HTR-8/SVneo (cell line): ENCODE results near the gene TNNC2.
"Not testable (repeated sequence)": the region's sequence is repeated elsewhere in the genome, so short reads cannot be mapped to it uniquely, and the experiment has no call there.

Source experiments
- DNase-seq: peaks from one replicate; pipeline ENCODE4 v3.0.0; 2011; ENCODE audit warnings: low spot score, mixed read lengths; ENCODE audit not compliant: insufficient read length
- FAIRE-seq: peaks from 2 replicates; lab custom pipeline; 2011; peaks lifted over from hg19 to GRCh38; lab: Jason Lieb, UNC

Gene TNNC2

DNA sequence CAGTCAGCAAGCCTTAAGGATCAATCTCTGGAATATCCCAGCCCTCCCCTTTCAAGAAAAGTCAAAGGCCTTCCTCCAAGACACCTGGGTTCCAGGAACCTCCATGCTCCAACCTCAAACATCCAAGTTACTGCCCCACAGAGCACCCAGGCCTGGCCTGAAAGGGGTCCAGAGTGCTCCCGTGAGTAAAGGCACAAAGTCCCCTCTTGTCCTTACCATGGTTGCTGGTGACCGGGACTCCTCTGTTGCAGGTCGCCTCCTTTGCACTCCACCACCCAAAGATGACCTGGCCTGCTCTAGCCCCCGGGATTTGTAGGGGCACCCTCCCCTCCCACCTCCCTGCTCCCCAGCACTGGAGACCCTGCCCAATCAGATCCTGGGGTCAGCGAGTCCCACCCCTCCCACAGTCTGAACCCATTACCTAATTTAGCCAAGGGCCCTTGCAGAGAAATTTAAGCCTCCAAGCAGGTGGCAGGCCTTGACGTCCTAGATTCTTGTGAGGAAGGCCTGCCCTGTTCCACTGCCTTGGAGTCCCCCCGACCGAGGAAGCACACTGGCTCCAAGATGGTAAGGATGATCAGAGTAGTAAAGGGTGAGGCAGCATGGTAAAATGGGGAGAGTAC is at the start of gene TNNC2:
Gene TNNC2 (minus strand): TSS at position 283 of the 623 bp plus-strand sequence. CDS start 64 bp downstream, at position 219.
- FAIRE-seq (no peak), DNase-seq (no peak)

DNA sequence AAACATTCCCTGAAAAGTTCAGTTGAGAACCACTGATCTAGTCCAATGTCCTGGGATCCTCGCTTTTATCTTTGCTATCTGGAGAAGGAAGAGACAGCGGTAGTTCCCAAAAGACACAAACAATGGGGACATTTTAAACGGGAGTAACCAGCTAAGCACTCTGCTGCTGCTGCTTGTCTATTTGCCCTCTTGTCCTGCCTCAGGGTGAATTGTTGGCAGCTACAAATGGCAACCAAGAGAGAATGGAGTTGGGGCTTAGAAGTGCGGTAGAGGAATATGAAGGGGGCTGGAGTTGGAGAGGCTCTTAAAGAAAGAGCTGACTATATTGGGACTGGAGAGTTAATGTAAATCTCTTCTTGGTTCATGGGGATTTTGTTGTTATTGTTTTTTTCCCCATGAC is 47.5 kb upstream of the TNNC2 start:
- DNase-seq (no peak), FAIRE-seq (no peak)

DNA sequence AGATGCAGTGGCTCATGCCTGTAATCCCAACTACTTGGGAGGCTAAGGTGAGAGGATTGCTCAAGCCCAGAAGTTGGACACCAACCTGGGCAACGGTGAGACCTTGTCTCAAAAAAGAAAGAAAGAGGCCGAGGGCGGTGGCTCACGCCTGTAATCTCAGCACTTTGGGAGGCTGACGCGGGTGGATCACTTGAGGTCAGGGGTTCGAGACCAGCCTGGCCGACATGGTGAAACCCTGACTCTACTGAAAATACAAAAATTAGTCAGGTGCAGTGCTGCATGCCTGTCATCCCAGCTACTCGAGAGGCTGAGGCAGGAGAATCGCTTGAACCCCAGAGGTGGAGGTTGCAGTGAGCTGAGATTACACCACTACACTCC is 47.0 kb upstream of the TNNC2 start:
- not testable (repeated sequence) for DNase-seq, FAIRE-seq

DNA sequence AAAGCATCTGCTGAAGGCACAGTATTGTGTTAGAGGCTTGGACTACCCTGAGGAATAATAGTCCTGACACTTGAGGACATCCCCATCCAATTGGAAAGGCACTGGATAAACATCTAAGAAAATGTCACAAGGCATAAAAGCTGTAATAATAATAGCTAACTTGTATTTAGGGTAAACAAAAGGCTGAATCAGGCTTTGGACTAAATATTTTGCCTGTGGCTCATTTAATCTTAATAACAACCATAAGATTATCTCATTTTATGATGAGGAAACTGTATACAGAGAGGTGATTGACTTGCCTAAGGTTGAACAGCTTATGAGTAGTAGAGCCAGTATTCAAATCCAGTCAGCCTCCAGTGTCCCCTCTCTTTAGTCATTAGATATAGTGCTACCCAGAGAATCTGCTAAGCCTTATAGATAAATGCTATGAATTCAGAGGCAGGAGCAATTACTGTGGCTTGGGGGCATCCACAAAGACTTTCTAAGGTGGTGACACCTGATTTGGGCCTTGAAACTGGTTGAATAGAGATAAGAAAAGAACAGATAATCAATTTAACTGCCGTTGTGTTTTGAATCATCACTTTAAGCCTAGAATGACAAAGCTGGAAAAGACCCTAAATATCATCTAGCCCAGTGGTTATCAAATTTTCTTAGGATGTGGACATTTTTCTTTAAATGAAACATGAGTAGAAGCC is 46.4 kb upstream of the TNNC2 start:
- DNase-seq (no peak), FAIRE-seq (no peak)

DNA sequence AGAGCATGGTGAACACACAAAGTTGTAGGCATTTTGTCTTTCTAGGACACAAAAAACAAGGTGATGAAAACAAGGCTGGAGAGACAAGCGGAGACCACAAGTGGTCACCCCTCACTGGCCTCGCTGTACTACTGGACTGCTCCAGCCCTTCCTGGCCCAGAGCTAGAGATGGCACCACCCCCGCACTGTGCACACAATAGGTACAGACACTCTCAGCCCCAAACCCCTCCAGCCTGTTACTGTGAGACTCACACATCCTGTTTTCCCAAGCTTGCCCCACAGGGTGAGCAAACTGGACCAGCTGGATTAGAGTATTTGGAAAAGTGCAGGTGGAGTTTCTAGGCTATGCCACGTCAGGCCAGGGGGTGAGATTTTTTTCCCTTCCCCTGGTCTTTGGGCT is 45.5 kb upstream of the TNNC2 start:
- FAIRE-seq, result peak; percentile 51

DNA sequence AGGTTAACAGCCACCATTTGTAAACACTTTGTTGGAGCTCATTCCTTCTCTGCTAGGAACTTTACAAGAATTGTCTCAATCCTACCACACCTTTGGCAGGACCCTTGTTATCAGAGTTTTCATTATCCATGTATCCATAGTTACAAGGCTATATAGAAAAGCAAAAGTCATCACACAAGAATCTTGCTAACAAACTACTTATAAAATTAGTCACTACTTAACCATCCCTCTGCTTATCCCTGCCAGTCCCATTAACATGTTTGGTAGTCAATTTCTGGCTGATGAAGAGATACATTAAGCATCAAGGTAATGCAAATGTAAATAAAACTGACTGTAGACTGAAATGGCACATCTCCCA is 40.7 kb upstream of the TNNC2 start:
- FAIRE-seq (peak; percentile 36), DNase-seq (no peak)

More for the DNA sequence above, 45.5 kb upstream of the TNNC2 start:
- DNase-seq, result no peak

DNA sequence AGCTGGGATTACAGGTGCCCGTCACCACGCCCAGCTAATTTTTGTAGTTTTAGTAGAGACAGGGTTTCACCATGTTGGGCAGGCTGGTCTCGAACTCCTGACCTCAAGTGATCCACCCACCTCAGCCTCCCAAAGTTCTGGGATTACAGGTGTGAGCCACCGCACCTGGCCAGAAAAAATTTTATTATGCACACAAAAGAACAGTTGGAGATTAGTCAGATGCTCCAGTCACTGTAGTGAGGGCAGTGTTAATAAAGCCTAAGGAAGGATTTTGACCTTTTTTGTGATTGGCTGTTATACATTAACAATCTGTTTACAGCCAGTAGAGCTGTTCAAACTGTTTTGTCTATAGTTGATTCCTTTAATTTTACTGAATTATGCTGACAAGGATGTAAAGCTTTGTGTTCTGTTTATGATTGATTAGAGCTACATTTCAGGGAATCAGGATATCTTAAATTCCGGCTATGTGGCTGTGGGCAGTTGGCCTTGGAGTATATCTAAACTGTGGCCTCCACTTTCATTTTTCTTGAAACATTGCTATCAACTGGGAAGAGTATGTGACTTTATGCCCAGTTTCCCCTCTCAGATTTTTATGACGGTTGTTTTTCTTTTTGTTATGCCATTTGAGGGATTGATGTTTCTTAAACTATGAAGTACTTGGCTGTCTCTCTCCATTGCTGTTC is 40.2 kb upstream of the TNNC2 start:
- DNase-seq (no peak), FAIRE-seq (peak; percentile 69)

DNA sequence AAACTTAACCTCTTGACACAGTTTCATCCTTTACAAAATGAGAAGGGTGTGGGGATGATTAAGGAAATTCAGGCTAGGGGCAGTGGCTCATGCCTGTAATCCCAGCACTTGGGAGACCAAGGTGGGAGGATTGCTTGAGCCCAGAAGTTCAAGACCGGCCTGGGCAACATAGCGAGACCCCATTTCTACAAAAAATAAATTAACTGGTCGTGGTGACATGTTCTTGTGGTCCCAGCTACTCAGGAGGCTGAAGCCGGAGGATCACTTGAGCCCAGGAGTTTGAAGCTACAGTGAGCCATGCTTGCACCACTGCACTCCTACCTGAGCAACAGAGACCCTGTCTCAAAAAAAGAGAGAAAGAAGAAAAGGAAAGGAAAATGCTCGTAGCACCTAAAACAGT is 39.3 kb upstream of the TNNC2 start:
- no peak for DNase-seq
- FAIRE-seq, result no peak

DNA sequence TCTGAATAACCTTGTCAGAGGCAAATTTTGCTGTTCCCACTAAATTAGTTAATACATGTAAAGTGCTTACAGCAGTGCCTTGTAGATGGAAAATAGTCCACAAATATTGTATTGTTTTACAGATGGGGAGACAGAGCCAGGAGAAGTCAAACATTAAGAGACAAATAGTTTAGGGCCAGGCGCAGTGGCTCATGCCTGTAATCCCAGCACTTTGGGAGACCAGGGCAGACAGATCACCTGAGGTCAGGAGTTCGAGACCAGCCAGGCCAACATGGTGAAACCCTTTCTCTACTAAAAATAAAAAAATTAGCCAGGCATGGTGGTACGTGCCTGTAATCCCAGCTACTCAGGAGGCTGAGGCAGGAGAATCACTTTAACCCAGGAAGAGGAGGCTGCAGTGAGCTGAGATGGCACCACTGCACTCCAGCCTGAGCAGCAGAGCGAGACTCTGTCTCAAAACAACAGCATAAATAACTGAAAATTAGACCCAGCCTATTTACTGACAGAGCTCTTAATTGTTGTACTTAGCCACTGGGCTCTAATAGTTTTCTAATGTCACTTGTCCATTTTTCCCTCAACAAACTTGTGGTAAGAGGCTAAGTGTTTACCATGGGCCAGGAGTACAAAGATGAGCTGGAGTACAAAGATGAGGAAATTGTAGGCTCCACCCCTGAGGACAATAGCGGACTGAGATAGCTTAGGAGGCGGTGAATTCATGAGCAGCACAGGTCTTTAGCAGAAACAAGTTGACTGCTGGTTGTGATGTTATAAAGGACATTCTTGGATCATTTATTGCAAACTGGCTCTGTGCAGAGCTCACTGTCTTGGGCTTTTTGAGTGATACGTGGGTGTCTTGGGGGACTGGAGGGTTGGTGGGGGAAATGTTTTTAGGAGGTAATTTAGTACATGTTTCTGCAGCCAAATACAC is 36.7 kb upstream of the TNNC2 start:
- DNase-seq, result no peak
- no peak for FAIRE-seq

DNA sequence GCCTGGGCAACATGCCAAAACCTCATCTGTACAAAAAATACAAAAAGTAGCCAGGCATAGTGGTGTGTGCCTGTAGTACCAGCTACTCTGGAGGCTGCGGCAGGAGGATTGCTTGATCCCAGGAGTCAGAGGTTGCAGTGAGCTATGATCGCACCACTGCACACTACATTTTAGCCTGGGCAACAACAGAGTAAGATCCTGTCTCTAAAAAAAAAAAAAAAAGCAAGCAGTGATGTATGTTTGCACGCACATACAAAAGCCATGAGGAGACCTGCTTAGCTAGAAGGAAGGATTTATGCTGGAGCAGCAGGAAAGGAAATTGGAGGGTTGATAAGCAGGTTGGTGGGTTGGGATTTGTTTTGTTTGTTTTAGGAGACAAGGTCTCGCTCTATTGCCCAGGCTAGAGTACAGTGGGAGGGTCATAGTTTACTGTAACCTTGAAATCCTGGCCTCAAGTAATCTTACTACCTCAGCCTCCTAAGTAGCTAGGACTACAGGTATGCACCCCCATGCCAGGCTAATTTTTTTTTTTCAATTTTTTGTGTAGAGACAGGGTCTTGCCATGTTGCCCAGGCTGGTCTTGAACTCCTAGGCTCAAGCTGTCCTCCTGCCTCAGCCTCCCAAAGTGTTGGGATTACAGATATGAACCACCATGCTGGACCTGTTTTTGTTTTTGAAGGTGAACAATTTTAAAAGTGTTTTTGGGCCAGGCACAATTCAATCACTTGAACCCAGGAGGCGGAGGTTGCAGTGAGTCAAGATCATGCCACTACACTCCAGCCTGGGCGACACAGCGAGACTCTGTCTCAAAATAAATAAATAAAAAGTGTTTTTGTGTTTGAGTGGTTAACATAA is 34.3 kb upstream of the TNNC2 start:
- no peak for DNase-seq
- no peak for FAIRE-seq

DNA sequence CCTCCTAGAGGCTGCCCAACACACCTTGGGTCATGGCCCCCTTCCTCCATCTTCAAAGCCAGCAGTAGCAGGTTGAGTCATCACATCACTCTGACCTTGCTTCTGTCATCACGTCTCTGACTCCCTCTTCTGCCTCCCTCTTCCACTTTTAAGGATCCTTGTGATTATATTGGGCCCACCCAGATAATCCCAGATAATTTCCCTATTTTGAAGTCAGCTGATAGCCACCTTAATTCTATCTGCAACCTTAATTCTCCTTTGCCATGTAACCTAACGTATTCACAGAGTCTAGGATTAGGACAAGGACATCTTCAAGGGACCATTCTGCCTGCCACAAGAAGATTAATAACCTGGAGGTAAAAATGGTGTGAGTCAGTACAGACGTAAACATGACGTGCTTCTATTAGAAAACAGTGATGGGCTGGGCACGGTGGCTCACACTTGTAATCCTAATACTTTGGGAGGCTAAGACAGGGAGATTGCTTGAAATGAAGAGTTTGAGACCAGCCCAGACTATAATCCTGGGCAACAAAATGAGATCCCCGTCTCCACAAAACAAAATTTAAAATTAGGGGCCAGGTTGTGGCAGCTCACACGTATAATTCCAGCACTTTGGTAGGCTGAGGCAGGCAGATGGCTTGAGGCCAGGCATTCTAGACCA is 33.6 kb upstream of the TNNC2 start:
- no peak for FAIRE-seq
- no peak for DNase-seq

DNA sequence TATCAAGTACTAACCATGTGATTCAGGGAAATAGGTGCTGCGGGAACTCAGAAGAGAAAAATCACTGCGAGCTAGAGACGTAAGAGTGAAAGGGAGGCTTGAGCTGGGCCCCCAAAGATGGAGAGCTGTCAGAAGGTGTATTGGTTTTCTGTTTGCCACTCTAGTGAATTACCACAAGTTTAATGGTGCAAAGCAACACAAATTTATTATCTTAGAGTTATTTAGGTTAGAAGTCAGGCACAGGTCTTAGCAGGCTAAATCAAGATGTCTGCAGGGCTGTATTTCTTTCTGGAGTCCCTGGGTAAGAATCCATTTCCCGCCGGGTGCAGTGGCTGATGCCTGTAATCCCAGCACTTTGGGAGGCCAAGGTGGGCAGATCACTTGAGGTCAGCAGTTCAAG is 32.8 kb upstream of the TNNC2 start:
- no peak for DNase-seq
- FAIRE-seq, result no peak

DNA sequence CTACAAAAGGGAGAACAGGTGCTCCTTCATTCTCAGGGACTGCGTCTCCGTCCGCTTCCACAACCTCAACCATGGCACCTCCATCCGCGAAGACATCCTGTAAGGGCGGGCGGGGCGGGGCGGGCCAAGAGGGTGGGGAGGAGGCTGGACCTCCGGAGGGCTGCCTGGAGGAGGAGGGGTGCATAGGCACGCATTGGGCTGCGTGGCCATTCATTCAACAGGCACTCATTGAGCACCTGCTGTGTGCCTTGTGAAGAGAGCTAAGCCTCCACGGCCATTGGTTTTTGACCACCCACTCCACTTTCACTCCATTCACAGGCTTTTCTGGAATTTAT is 30.7 kb upstream of the TNNC2 start:
- no peak for FAIRE-seq
- no peak for DNase-seq

DNA sequence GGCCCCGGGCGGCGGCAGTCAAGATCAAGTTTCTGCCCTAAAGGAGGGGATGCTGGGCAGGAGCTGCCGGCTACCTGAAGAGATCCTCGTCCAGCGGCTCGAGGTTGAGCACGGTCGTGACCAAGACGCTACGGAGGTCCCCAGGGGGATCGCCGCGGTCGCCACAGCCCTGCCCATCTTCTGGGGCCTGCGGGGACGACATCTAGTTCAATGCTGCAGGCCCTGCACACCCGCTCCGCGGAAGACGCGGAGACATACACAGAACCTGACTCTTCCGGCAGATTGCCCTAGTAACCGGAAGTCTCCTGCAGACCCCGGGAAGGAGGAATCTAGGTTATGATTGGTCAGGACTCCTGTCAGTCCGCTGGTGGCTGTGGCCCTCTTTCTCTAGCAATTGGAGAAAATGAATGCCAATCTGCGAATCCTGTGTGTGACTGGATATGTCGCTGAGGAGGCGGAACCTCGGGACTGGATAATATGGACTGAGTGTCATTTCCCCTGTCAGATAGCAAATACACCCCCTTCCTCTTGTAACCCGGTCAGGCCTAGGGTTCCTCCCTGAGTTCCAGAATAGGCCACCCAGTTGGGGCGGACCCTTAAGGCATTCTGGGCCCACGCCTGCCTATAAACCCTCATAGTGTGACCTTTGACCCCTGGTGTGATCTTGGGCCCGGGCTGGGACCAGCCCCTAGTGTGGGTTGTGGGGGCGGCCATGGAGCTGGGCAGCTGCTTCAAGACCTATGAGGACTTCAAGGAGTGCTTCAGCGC is 30.2 kb upstream of the TNNC2 start, which contains the start of the genes ACOT8 and ZSWIM3:
Gene ACOT8 (minus strand): TSS at position 279 of the 768 bp plus-strand sequence. CDS start 77 bp downstream, at position 202.
Gene ZSWIM3 (plus strand): TSS at position 501 of the 768 bp plus-strand sequence. CDS start 212 bp downstream, at position 713.
- DNase-seq, result peak; percentile 100
- peak; percentile 98 for FAIRE-seq

DNA sequence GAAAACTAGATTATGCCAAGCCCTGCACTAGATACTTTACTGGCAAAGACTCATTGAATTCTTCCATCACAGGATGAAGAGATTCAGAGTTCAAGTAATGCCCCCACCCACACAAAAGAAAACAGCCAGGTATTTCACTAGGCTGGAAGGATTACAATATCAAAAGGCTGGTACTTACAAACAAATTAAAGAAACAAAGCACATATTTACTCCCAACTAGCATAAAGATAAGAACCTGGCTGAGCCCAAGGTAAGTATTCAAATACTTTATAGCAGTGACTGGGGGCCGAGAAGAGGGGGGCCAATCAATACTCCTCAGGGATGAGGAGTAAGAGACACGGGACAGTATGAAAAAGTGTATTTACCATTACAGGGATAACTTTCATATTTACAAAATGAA is 26.4 kb upstream of the TNNC2 start:
- DNase-seq (no peak), FAIRE-seq (no peak)

DNA sequence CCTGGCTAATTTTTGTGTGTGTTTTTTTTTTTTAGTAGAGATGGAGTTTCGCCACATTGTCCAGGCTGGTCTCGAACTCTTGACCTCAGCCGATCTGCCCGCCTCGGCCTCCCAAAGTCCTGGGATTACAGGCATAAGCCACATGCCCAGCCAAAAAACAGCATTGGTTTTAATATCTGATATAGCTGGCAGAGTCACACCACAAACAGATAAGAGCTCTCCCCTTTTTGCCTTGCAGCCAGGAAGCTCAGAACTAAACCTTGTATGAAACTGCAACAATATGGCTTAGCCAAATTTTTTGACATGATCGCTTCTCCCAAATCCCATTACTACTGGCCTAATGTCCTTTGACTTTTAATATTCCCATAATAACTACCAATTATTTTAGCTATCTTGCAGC is 25.2 kb upstream of the TNNC2 start:
- DNase-seq, result no peak
- FAIRE-seq, result no peak

DNA sequence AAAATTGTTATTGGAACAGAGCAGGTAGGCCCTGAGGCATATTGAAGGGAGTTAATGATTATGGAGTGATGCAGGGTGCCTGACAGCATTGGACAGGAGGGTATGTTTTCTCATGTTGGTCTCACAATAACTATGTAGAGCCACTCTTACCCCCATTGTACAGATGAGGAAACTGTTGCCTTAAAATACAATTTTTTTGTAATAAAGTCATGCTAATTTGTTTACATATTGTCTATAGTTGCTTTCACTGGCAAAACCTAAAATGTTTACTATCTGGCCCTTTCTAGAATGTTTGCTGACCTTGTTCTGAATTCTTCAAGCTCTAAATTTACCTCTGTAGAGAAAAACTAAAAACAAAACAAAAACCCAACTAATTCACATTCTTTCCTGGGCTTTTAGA is 24.4 kb upstream of the TNNC2 start:
- FAIRE-seq (no peak), DNase-seq (no peak)

DNA sequence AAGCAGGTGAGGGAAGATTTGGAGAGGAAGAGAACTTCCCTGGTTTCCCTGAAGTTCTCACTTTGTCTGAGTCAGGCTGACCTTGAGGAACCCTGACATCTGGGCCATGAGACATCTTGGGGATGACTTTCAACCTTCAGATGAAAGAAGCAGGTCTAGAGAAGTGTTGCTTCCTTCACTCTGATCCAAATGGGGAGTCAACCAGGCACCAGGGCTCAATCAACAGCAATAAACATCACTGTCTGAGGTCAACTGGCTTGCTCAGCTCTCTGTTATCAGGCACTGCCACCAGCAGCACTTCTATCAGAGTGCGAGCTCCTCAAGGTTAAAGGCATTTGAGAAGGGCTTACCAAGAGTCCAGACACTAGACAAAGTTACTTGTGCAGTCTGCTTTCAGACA is 23.8 kb upstream of the TNNC2 start:
- DNase-seq (no peak), FAIRE-seq (no peak)
